Dermis blood vessel endothelial cell (primary cell): ENCODE data around the gene ENPP6. TPM values are rescaled to one million over a fixed set of nuclear protein-coding genes. Genes with fewer than 3 reads are reported as not detected.

Experiments
- DNase-seq: peaks from one replicate; pipeline ENCODE4 v3.0.0; 2010
- total RNA-seq: library from RNA; depleted of rRNA; stranded (reverse); fragments of >200 nt; gene quantifications from 2 replicates; pipeline ENCODE4 v1.2.3, GENCODE V29; 2014

The ENPP6 gene
- total RNA-seq, 1 donor from 2014 or later = not detected

GRCh38 chr4:184188443-184189400 lies 29.0 kb downstream of the ENPP6 start:
- DNase-seq = no peak

DNA sequence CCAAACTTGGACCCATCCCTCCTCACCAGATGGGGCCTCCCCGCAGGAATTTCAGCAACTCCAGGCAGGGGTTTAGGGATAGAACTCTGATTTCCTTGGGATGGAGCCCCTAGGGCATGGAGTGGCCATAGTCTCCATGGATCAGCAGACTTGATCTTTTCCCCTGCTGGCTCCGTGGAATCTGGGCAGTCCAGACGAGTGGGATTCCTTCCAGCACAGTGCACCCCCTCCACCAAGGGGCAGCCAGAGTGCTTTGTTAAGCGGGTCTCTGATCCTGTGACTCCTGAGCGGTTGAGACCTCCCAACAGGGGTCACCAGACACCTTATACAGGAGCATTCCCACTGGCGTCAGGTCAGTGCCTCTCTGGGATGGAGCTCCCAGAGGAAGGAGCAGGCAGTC lies 40.4 kb downstream of the ENPP6 start:
- no peak for DNase-seq

DNA sequence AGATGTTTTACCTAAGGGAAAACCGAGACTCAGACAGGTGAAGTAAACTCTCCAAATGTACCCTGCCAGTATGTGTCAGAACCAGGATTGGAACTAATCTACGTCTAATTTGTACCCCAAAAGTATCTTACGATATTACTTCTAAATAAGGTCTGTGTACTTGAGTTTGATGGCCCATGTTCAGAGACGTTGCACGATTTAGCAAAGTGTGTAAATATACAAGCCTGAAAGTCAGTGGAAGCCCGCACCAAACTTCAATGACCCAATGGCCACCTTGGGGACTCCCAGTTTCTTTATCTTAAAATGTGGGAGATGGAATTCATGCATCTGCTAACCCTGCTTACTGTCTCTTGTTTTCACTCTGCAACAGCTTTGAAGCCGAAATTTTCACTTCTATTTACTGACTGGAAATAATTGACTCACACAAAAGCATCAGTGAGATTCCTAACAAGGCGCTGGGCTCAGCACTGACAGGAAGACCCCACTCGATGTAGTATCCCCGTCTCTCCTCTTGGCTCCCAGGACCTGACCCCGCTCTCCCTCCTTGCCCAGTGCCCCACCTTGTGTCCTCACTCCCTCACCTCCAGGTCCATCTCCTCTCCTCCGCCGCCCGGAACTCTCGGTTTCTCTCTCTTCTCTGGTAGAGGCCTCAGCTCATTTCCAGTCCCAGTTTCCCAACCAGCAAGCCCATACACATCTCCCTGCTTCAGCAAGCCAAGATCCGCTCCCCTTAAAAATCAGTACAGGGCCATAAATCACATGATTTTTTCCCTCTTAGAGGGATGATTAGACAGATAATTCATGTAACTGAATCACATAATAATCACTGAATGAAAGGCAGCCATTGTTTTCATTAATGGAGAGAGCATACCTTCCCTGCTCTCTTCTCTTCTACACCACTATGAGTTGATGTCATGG lies 42.8 kb downstream of the ENPP6 start:
- no peak for DNase-seq

DNA sequence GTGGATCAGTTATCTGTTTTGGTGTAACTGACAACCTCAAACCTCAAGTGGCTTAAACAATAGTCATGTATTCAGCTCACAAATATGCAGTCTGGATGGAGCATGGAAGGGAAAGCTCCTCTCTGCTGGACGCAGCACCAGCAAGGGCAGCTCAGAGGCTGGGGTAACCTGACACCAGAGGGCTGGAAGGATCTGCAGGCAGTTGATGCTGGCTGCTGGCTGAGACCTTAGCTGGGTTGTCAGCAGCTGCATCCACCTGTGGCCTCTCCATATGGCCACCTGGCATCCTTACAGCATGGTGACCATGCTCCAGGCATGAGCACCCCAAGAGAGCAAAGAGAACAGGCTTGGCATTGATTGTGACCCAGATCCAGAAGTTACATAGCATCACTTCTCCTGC lies 46.7 kb downstream of the ENPP6 start:
- DNase-seq = no peak

DNA sequence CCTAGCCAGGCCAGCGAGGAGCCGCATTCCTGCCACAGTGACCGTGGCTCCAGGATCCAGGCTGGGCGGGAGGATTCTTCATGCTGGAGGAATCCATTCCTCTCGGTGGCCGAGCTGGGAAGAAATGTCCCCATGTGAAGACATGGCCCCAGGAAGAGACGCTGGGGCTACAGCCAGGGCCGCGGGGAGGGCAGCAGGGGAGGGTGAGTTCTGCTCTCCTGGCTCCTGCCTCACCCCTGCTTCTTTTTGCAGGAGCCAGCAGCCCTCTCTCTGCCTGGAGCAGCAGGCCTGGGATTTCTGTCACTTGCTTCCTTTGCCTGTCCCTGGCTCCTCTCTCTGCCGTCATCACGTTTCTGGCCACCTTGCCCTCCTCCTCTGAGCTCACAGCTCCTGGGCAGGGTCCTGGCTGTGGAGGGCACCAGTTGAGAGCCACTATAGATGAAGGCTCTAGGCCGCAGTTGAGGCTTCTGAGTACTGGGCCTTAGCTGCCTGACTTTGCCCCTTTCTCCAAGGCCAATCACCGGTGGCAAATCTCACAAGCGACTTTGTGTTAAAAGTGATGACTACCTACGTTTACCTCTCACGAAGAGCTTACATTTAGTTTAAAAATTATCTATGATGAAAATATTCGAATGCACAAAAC lies 48.3 kb downstream of the ENPP6 start:
- no peak for DNase-seq

GRCh38 chr4:184168406-184169019 lies 49.2 kb downstream of the ENPP6 start:
- peak; percentile 79 for DNase-seq

- DNase-seq = no peak
Measured at GRCh38 chr4:184167576-184167975, 50.1 kb downstream of the ENPP6 start.

DNA sequence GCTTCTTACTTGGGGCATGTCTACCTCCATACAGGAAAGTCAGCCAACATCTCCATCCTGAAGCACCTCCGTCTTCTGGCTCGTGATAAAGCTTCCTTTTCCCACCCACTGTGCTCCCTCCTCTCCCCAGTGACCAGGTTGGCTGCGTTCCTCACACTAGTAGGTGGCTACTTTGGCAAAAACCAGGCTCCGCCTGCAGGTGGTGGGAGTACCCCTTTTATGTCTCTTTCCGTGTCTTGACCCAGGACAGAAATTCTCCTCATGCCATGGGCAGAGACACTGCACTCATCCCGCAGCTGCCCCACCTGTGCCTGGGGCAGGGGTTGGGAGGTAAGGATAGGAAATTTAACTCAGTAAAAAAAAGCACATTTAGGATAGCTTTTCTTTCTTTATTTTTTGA lies 50.9 kb downstream of the ENPP6 start:
- DNase-seq = no peak

GRCh38 chr4:184165291-184165690 lies 52.4 kb downstream of the ENPP6 start:
- no peak for DNase-seq

DNA sequence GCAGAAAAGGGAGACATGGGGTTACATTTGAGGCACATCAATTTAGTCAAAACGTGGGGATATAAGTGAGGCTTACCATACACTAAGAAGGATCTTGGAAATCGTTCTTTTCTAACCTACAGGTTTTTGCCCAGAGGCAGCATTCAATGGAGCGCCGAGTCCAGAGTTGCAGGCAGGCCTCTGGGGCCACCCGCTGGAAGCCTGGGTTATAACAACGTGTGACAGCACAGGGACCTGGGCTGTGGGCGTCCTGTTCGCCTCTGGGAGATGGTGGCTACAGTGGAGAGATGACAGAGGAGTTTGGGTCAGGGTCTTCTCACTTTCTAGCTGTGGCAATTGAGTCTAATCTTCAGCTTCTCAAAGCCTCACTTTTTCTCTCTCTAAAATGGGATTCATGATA lies 53.9 kb downstream of the ENPP6 start:
- DNase-seq = peak; percentile 55

- no peak for DNase-seq
Measured at GRCh38 chr4:184162596-184162995, 55.1 kb downstream of the ENPP6 start.

GRCh38 chr4:184157322-184157721 lies 60.4 kb downstream of the ENPP6 start:
- no peak for DNase-seq

DNA sequence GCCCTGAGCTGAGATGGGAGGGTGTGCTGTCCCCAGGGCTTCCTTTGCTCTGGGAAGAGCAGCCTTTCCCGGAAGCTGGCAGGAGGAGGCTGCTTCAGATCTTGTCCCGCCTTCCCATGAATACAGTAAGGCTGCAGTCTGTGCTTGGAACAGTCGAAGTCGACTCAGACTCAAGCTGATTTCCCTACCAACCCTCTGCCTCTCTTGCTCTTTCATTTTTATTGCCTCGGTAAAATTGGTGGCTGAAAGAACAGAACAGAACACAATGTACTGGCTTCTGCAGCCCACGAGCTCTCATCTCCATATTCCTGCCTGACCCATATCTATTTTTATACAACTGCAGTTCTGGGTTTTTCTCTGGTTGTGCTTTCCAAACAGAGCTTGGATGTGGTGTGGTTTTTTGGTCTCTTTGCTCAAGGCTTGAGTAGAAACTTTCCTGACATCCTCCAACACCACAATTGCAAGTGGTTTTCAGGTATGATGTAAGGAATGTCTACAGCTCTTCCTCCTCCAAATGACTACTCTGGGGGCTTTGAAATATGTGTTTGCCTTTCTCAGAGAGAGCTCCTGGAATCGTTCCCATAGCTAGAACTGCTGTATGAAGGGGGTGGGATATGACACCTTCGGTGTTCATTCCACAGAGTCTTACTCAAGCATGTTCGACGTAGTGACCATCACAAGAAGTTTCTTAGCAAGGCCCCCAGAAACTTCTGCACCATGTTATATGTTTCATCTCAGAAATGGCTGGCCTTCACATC lies 61.3 kb downstream of the ENPP6 start:
- DNase-seq = no peak

DNA sequence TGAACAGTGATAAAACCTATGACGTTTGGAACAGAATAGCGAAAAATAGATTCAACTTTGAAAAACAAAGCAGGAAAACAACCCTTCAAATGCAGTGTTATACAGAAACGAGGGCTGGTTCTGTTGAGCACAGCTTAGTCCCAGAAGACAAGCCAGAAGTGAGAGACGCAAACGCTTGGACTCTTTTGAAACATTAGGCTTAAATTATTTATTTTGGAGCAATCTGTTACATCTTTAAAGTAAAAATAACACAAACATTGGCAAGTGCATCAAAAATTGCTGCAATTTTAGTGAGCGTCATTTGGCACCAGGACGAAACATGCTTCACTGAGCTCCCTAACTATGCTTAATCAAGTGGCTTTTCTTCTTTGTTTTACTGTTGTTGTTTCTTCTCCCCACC lies 63.5 kb downstream of the ENPP6 start:
- no peak for DNase-seq

- no peak for DNase-seq
Measured at GRCh38 chr4:184153781-184154180, 63.9 kb downstream of the ENPP6 start.

DNA sequence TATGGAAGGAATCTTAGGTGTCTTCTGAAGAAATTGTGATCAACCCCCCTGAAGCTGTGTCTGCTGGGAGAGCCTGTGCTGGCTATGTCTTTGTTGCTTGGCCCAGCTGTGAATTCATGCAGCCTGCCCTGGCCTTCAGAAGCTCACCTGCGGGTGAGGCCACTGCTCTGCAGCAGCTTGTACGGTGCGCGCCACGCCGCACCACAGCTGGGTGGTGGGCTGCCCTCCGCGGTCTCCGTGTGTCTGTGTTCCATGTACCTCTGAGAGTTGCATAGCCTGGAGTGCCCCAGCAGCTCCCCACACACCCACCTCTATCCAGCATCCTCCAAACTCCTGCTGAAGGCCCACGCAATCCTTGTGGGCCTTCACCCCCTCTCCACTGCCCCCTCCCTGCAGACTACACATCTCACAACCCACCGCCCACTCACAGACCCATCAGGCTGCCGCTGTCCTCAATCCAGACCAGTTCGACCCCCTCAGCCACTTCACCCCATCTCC lies 65.6 kb downstream of the ENPP6 start:
- no peak for DNase-seq

GRCh38 chr4:184150102-184150839 lies 67.4 kb downstream of the ENPP6 start:
- DNase-seq = no peak

GRCh38 chr4:184148738-184149637 lies 68.7 kb downstream of the ENPP6 start:
- no peak for DNase-seq

DNA sequence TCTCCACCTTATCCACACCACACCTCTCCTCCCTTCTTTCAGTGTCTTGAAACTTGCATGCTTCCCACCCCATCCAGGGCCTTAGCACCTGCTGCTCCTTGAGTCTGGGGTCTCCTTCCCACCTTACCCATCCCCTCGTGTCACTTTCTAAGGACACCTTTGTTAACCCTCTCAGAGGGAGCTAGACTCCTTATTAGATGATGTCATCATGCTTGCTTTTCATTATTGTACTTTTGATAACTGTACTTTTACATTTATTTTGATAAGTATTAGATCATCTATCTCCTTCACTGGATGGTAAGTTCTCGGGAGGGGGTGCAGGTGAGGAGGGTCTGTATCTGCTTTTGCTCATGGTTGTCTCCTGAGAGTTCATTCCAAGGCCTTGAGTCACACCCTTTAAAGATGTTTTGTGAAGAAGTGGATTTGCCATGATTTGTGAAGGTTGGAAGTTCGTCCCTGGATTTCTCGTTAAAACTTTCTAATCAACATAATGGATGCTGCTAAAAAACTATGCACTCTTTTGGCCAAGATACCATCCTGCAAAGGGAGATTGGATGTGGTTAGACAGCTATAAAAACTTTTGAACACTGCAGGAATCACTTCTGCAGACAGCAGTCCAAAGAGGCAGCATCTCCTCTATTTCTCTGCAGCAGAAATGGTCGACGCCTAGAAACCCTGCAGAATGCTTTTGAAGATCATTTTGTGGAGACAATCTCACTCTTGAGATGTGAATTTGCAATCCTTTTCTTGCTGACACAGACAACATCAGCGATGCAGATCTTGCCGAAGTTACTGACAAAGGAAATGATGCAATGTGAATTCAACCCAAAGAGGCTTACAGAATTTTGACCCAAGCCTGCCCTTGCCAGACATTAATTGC lies 69.6 kb downstream of the ENPP6 start:
- no peak for DNase-seq
